ENCODE results near the gene NDUFS8.
"Not testable (repeated sequence)": the region's sequence is repeated elsewhere in the genome, so short reads cannot be mapped to it uniquely, and the experiment has no call there.

NDUFS8 gene

DNA sequence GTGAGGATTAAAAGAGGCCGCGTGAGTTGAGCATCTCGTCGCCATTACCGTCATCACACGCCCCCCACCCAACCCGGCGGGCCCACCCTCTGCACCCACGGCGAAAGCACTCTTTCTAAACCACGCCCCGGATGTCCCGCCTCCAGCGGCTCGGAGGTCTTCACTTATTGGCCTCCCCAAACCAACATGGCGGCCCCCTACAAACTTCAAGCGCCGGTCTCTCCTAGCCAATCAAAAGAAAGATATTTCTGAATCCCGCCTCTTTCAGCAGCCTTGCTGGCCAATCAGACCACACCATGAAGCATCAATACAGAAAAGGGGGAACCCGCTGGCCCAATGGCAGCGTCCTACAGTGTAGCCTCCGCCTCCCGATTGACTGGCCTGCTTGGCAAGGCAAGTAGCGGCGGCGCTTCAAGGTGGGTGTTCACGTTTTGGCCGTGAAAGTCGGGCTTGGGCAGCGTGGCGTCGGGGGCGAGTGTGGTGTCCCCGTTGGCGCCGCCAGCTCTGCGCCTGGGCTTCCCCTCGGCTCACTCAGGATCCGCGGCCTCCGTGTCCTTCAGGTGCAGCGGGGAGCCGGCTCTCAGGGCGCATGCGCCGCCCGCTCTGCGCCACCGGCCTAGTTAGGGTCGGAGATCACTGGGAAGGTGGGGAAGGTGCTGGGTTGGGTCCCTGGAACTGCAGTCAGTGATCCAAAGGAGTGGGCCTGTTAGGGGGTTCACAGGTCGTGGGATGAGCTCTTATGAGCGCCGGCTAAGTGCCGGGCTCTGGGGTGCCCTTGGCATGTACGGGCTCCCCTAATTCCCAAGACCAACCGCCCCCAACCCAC, at the start of gene NDUFS8:
Gene NDUFS8, plus strand, starts transcription at position 364 of the 826 bp plus-strand sequence. CDS start 1,471 bp downstream, outside the sequence.
- TF ChIP-seq GATA1 (IDR thresholded peaks at IDR 0.05; ENCODE audit: low read depth, low read length), result no peak
- peak; percentile 84 for TF ChIP-seq POLR2A (IDR thresholded peaks at IDR 0.05; ENCODE audit: low read length)
- peak; percentile 99 for DNase-seq

DNA sequence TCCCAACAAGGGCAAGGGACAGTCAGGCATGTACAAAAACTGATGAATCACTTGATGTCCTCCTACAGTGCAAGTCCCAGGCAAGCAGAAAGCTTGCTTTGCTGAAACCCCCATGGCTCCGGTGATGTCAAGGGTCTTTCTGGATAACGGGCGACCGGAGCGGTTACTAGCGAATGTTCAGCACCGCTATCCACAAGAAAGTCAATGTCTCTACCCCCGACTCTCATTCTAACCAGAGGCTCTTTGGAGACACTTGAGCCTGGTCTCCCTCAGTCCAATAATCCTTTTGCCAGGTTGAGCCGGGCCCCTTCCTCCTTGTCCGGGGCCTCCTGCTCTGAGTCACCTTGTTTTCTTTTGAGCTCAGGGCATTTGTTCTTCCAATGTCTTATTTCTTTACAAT, 49.3 kb upstream of the NDUFS8 start:
- DNase-seq, result not testable (repeated sequence)

DNA sequence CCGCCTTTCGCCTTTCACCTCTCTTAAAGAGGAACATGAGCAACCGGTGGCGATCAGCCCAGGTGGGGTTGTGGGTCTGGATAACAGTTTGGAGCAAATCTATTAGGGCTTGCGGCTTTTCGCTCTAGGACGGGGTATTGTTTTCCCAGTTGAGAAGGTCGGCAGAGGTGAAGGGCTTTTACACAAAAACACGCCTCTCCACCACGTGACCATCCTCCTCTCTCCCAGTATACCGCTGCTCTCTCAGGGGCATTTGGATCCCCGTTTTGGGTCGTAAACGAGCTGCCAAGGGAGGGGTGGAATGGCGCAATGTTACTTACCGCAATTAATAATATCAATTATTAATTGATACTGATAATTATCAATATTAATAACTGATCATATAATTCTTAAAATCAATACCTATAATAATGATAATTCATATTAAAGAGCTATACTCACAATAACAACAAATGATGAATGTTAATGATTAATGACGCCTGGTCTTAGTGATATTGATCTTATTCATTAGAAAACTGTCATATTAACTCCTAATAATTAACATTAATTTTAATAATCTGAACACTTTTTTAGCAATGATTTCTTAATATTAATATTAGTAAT, 48.1 kb upstream of the NDUFS8 start:
- DNase-seq, result not testable (repeated sequence)

DNA sequence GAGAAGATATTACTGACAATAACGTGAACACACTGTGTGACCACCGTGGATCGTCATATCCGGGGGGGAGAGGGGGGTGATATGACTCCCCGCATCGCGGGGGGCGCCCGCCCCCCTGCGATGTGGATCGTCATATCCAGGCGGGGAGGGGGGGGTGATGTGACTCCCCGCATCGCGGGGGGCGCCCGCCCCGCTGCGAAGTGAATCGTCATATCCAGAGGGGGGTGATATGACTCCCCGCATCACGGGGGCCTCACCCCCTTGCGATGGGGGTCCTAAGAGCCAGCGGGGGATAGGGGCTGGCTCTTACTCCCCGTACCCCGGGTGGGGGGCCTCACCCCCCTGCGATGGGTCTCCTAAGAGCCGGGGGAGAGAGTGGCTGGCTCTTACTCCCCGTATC, 46.5 kb upstream of the NDUFS8 start:
- DNase-seq, result no peak
- TF ChIP-seq GATA1 (IDR thresholded peaks at IDR 0.05; ENCODE audit: low read depth, low read length) (no peak), POLR2A (IDR thresholded peaks at IDR 0.05; ENCODE audit: low read length) (no peak)

DNA sequence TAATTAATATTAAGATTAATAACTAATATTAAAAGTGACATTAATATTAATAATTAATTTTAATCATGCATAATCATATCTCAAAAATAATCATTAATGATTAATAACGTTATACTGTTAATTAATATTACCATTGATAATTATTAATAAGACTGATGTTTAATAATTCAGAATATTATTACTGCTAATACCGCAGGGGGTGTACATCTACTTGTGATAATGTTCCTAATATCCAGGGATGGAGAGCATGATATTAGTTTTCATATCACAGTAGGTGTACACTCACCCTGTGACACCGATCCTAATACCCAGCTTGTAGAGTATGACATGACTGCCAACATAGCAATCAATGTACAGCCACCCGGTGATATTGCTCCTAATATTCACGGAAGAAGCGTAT, 45.2 kb upstream of the NDUFS8 start:
- not testable (repeated sequence) for DNase-seq

DNA sequence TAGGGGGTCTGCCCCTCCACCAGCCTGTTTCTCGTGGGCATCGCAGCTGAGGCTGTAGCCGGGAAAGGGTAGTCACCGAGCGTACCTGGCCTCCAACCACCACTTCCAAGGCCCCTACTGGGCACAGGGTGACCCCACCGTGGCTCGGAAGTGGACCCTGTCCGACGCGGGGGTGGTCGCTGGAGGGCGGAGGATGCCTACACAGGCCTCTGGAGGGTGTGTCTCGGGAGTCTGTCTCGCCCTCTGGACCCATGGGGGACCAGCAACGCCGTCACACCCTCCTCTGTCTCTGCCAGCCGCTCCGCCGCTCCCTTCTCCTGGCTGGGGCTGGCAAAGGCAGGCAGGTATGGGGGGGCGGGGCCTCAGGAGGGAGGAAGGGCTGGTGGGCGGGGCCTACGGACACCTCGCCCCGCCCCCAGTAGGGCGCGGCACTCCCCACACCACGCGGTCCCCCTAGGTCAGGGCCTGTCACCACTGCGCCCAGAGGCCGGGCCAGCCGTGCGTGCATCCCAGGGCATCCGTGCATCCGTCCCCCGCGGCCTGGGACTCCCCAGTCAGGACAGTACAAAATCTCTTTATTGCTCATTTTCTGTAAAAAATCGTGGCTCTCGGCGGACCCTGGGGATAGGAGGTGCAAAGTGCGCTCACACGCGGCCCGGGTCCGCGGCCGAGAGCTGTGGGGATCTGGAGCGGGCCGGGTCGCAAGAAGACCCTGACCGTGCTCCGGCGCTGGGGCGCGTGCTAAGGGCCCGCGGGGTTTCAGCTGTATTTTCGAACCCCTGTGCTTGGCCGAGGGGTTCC, 39.7 kb upstream of the NDUFS8 start:
- peak in 1 of 2 experiments; percentile 43 for DNase-seq

DNA sequence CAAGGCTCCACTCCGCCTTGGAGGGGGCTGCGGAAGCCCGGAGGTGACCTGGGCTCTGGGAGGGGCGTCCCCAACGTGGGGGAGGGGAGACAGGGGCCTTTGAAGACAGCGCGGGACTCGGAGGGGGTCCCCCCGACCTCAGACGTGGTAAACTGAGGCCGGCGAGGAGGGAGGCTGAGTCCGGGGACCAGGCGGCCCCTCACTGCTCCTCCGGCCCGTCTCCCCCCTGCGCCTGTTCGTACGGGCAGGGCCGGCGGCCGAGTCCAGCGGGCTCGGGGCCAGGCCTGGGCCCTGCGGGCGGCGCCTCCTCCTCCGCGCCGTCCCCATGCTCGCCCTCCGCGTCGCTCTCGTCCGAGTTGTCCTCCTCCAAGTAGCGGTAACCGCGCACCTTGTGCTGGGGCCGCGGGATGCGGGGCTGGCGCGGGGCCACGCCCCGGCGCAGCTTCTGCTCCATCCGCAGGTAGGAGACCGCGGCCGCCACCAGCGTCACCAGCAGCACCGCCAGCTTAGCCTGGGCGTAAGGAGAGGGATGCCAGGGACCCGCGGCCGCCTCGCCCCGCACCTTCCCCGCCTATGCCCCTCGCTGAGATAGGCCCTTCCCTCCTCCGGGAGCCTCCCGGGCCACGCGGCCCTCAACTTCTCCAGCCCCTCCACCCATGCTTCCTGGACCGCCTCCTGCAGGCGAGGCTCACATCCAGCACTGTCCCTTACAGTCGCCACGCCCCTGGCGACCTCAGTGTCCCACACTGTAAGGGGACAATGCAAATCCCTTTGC, 38.9 kb upstream of the NDUFS8 start:
- DNase-seq, result not testable (repeated sequence)

DNA sequence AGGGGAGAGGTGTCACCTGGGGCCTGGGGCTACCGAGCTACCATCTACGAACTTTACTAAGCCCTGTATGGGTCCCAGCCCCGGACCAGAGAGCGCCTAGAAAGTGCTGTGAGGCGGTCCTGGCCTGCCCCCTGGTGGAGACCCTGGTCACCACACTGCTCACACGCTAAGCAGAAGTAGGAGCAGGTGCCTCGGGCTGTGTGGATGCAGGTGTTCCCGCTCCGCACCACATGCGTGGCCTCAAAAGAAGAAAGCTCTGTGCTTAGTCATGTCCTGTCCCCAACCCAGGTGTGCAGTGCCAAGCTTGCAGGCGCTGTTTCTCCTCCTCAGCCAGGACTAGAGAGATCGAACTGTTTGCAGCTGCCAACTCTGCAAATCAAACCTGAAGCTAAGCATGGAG, 36.7 kb upstream of the NDUFS8 start:
- DNase-seq, result peak; percentile 34 to 62

DNA sequence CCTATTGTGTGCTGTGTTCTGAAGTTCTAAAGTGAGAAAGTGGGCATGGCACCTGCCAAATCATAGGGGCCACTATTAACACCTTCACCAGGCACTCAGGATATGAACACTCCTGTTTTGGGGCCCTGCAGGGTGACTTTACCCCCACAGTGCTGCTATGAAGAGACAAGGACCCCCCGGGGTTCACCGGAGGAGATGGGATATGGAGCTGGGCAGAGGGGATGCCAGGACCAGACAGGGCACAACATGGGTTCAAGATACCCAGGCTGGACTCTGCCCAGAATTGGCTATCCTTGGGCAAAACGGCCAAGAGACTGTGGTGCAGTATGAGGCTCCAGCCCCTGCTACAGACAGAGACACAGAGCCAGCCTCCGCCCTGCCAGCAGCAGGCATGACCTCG, 36.1 kb upstream of the NDUFS8 start:
- not testable (repeated sequence) for DNase-seq

DNA sequence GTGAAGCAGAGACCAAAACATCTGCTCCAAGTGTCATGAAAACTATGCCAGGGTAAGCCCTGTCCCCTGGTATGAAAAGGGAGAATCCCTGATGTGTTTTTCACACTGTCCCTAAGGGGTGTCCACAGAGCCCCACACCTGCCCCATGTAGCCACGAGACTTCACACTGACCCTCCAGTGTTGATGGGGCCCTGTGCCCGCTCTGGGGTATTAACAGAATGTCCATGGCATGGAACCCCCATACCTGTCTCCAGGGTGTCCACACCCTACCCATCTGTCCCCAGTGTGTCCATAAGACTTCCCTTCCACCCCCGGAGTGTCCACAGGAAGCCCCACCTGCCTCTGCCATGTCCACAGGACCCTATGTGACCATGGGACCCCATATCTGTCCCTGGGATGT, 35.4 kb upstream of the NDUFS8 start:
- not testable (repeated sequence) for DNase-seq

DNA sequence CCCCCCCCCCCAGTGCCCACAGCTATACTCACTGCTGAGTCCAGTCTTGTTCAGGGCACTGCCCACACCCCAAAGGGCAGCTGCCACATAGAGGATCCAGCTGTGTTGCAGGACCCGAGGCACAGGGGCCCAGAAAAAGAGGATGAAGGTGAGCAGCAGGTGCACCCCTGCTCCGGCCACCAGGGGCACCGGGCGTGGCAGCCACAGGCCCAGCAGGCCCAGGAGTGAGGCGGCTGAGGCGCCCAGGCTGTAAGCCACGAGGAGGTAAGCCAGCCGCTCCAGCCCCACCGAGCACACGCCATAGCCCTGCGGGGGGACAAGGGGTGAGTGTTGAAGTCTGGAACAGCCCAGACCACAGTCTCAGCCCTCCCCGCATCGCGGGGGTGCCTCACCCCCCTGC, 34.9 kb upstream of the NDUFS8 start:
- not testable (repeated sequence) for DNase-seq

DNA sequence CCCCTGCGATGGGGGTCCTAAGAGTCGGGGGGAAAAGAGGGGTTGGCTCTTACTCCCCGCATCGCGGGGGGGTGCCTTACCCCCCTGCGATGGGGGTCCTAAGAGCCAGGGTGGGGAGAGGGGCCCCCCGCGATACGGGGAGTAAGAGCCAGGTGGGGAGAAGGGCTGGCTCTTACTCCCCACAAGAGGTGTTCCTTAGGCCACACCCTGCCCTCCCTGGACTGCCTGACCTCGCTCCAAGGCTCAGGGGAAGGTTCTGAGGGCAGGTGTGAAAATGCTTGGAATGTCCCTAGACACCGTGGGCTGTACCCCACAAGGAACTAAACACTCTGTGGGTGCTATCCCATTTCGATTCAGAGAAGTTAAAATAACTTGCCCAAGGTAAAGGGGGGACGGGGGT, 34.4 kb upstream of the NDUFS8 start:
- no peak for DNase-seq
- TF ChIP-seq POLR2A (IDR thresholded peaks at IDR 0.05; ENCODE audit: low read length) (no peak), GATA1 (IDR thresholded peaks at IDR 0.05; ENCODE audit: low read depth, low read length) (no peak)

DNA sequence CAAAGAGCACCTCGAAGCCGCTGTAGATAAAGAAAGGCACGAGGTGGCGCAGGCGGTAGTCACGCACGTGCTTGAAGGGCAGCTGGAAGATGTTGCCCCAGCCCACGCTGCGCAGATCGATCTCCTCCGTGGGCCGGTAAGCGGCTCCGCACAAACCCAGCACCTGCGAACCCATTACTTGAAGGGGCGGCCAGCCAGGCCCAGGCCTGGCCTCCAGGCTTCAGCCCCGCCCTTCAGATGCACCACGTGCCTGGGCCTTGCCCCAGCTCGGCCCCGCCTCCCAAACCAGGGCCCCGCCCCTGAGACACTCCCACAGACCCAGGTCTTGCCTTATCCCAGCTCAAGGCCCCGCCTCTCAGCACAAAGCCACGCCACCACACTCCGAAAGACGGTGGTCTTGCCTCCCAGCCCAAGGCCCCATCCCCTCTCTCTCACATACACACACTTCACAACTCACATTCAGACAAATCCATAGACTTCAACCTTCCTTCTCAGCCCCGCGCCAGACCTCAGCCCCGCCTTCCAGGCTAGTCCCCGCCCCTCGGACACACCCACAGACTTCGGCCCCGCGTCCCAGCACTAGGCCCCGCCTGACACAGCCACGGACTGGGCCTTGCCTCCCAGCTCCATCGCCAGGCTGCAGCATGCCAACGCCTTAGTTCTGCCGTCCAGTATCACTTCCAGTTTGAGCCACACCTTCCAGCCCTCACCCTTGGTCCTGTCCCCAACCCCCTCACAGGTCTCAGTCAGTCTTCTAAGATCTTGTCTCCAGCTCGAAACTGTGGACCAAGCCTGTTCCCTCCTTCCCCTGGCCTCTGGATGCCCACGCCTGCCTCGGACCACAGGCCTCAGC, 33.6 kb upstream of the NDUFS8 start:
- TF ChIP-seq GATA1 (IDR thresholded peaks at IDR 0.05; ENCODE audit: low read depth, low read length), result no peak
- TF ChIP-seq POLR2A (IDR thresholded peaks at IDR 0.05; ENCODE audit: low read length), result no peak
- peak; percentile 87 to 89 for DNase-seq

DNA sequence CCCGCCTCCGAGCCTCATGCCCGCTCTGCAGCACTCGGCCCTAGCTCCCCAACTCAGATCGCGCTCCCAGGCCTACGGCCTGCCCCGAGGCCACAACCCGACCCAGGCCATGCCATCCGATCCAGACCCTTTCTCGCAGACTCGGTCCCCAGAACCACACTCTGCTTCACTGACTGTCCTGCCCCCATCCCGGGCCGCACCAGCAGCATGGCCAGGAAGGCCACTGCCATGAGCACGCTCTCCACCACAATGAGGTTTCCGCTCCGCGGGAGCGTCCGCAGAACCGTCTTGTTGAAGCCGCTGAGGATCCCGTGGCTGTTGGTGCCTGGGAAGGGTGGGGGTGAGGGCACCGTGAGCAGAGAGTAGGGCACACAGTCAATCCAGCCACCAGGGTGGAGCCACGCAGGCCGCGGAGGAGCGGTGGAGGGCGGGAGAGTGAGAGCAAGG, 33.0 kb upstream of the NDUFS8 start:
- no peak for DNase-seq
- TF ChIP-seq GATA1 (IDR thresholded peaks at IDR 0.05; ENCODE audit: low read depth, low read length) (no peak), POLR2A (IDR thresholded peaks at IDR 0.05; ENCODE audit: low read length) (no peak)

Measured in erythroblast (primary cell).